ENCODE measurements around the gene FARP2. TPM values are rescaled to one million over a fixed set of nuclear protein-coding genes. Genes with fewer than 3 reads are reported as not detected.
"Not testable (repeated sequence)": the region's sequence is repeated elsewhere in the genome, so short reads cannot be mapped to it uniquely, and the experiment has no call there.

The FARP2 gene
- total and polyA plus RNA-seq, 2 of the 13 experiments (the other 11 are each of a cell fraction or from before 2014, with no cell fraction given), result 28.0 to 45.4 TPM

- CTCF ChIA-PET (ENCODE audit: low intra/inter-chr PET ratio, low total read pairs), result no interaction called here
- Histone ChIP-seq H3K4me2 (ENCODE audit: low read depth, low read length) (no peak overlapping the region), H3K4me3 (replicated peaks in 1 of 3; ENCODE audit: insufficient read depth in 1 of 3, low read depth in 2 of 3, low read length in 3 of 3) (no peak overlapping the region), H3K27me3 (ENCODE audit: control insufficient read depth in 1 of 2, insufficient read depth in 2 of 2, low read length in 2 of 2) (no peaks in the 10 kb centered on the region; a peak in 1 of 5 replicates), H3K4me1 (ENCODE audit: insufficient read depth, low read length) (peaks cover 52% of the 10 kb centered on the region), H3K27ac (ENCODE audit: extremely low read length, insufficient read depth, low read length) (no peak overlapping the region), H4K20me1 (ENCODE audit: insufficient read depth, low read length) (0 out of 2 replicates have a peak, but pooled peaks cover 5% of the 10 kb centered on the region), H3K9ac (ENCODE audit: insufficient read depth, low read depth, low read length) (no peak overlapping the region), H3K79me2 (ENCODE audit: insufficient read depth, low read length) (peaks cover 61% of the 10 kb centered on the region), H3K9me3 (ENCODE audit: low read length) (no peaks in the 10 kb centered on the region), H3K36me3 (replicated peaks in 1 of 2; ENCODE audit: control insufficient read depth in 1 of 2, insufficient read depth in 2 of 2, low read length in 2 of 2) (peaks cover 1 to 22% of the 10 kb centered on the region in 2 experiments; a peak in 4 of 5 replicates), H2AFZ (ENCODE audit: low read length) (no peak overlapping the region)
- no peak for ATAC-seq
- 92% methylated on average over 3 of the region's 3 CpGs for WGBS (ENCODE audit: low lambda C conversion rate)
- in situ Hi-C loops (cut with HindIII; ENCODE audit: extremely low pct_ligation_motif_present, low pct_unique_long_range_greater_than_20kb) (no loop called here), intact Hi-C loops (cut with micrococcal nuclease; ENCODE audit: unreplicated experiment) (no loop called here)
- TSS peak; percentile 14 for BruUV-seq (replicated peaks)
- DNase-seq (ENCODE audit: low spot score), result no peak
- TF ChIP-seq SMAD9 (CRISPR knock-in tag; IDR thresholded peaks at IDR 0.05), result no peak
- POLR2A ChIA-PET, result interaction anchor here (1.1 kb wide), 1 partner anchor 14 kb away, joined by 3 read pairs; no protein-coding TSS in a partner anchor
- FAIRE-seq, result no peak
These were observed 17.4 kb downstream of the FARP2 start for GRCh38 chr2:241373446-241373845.

- H3K4me2 ChIP-seq (ENCODE audit: low read depth, low read length); H3K9ac ChIP-seq (ENCODE audit: insufficient read depth, low read depth, low read length); FAIRE-seq; H3K9me3 ChIP-seq (ENCODE audit: low read length); BruUV-seq (replicated peaks); H3K27me3 ChIP-seq (ENCODE audit: control insufficient read depth in 1 of 2, insufficient read depth in 2 of 2, low read length in 2 of 2); in situ Hi-C loops (cut with HindIII; ENCODE audit: extremely low pct_ligation_motif_present, low pct_unique_long_range_greater_than_20kb); DNase-seq (ENCODE audit: low spot score); ATAC-seq; H3K27ac ChIP-seq (ENCODE audit: extremely low read length, insufficient read depth, low read length); H2AFZ ChIP-seq (ENCODE audit: low read length); H4K20me1 ChIP-seq (ENCODE audit: insufficient read depth, low read length); intact Hi-C loops (cut with micrococcal nuclease; ENCODE audit: unreplicated experiment); H3K4me3 ChIP-seq (replicated peaks in 1 of 3; ENCODE audit: insufficient read depth in 1 of 3, low read depth in 2 of 3, low read length in 3 of 3); CTCF ChIA-PET (ENCODE audit: low intra/inter-chr PET ratio, low total read pairs): not testable (repeated sequence)
- Histone ChIP-seq H3K4me1 (ENCODE audit: insufficient read depth, low read length) (peaks cover 52% of the 10 kb centered on the region), H3K79me2 (ENCODE audit: insufficient read depth, low read length) (peaks cover 56% of the 10 kb centered on the region), H3K36me3 (replicated peaks in 1 of 2; ENCODE audit: control insufficient read depth in 1 of 2, insufficient read depth in 2 of 2, low read length in 2 of 2) (peaks cover 3 to 22% of the 10 kb centered on the region in 2 experiments; a peak in 4 of 5 replicates)
- 93% methylated on average over 6 of the region's 6 CpGs for WGBS (ENCODE audit: low lambda C conversion rate)
- POLR2A ChIA-PET, result interaction anchor here (0.9 to 1.2 kb wide), 4 partner anchors 14 to 59 kb away, joined by 3 to 7 read pairs (median 4); partner anchors contain the start of gene SEPTIN2
- 0 out of 2 replicates have a peak, but pooled peaks have one; percentile 19 for TF ChIP-seq ZNF770 (CRISPR knock-in tag; IDR thresholded peaks at IDR 0.05)
These were observed 17.8 kb downstream of the FARP2 start for GRCh38 chr2:241373906-241374305.

Data from HepG2 (cell line).